22Rv1 (cell line): ENCODE measurements around the gene ADO.

Experiments used
- H3K27ac ChIP-seq: fragments of 450-650 bp; 2 replicates; pipeline ENCODE4 v1.5.1; 2017
- ZFX ChIP-seq: fragments of 450-650 bp; IDR thresholded peaks from 2 replicates; pipeline ENCODE4 v1.6.1; 2017; ENCODE audit warnings: antibody characterized with exemption, borderline replicate concordance
- TF ChIP-seq, protein P1 (sequence below): fragments of 450-650 bp; IDR thresholded peaks from 2 replicates; pipeline ENCODE4 v1.5.1; 2017; ENCODE audit warnings: mild to moderate bottlenecking

The ADO gene

DNA sequence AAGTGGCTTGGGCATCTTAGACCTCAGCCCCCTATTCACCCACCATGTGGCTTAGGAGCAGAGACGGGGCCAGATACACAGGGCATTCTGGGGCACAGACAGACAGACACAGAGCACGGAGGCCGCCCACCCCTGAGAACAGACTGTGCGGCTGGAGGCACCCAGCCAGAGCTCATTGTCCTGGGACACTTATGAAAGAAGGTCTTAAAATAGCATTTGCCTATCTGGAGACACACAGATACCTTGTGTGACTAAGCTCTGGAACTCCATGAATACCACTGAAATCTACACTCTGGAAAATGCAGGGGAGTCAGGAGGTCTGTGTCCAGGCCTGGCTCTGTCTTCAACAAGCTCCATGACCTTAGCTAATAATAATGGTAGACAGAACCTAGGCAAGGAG lies 41.4 kb upstream of the ADO start:
- no peak overlapping the region for H3K27ac ChIP-seq
- TF ChIP-seq ZFX: no peak
- TF ChIP-seq, protein P1, sequence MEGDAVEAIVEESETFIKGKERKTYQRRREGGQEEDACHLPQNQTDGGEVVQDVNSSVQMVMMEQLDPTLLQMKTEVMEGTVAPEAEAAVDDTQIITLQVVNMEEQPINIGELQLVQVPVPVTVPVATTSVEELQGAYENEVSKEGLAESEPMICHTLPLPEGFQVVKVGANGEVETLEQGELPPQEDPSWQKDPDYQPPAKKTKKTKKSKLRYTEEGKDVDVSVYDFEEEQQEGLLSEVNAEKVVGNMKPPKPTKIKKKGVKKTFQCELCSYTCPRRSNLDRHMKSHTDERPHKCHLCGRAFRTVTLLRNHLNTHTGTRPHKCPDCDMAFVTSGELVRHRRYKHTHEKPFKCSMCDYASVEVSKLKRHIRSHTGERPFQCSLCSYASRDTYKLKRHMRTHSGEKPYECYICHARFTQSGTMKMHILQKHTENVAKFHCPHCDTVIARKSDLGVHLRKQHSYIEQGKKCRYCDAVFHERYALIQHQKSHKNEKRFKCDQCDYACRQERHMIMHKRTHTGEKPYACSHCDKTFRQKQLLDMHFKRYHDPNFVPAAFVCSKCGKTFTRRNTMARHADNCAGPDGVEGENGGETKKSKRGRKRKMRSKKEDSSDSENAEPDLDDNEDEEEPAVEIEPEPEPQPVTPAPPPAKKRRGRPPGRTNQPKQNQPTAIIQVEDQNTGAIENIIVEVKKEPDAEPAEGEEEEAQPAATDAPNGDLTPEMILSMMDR: no peak

DNA sequence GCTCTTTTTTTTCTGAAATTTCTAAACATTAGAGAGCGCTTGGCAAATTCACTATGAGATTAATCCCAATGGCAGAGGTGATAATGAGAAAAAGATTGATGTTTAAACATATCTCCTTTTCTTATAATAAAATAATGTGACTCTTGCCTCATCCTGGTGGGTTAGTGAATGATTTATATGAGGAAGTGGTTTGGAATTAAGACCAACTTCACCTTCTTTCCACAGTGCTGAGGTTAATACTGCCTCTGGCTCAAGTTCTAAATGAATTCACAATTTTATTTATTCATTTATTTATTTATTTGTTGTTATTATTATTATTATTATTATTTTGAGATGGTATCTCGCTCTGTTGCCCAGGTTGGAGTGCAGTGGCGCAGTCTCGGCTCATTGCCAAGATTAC lies 40.5 kb upstream of the ADO start:
- H3K27ac ChIP-seq: no peak overlapping the region
- TF ChIP-seq, protein P1: no peak
- no peak for TF ChIP-seq ZFX

DNA sequence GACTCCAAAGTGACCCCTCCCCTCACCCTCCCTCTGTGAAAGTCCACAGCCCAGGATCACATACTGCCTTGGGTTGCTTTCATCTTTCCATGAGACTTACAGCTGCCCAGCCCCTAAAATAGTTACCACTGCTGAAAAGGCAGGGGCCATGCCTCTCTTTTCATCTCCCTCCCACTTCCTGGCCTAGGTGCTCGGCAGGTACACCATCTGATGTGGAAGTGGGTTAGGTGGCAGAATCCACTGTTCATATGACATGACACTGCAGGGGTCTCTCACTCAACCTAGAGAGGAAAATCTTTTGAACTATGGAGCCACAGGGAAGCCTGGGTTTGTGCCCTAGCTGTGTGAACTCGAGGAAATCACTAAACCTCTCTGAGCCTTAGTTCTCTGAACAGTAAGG lies 38.8 kb upstream of the ADO start:
- TF ChIP-seq ZFX: no peak
- TF ChIP-seq, protein P1: no peak
- no peak overlapping the region for H3K27ac ChIP-seq

DNA sequence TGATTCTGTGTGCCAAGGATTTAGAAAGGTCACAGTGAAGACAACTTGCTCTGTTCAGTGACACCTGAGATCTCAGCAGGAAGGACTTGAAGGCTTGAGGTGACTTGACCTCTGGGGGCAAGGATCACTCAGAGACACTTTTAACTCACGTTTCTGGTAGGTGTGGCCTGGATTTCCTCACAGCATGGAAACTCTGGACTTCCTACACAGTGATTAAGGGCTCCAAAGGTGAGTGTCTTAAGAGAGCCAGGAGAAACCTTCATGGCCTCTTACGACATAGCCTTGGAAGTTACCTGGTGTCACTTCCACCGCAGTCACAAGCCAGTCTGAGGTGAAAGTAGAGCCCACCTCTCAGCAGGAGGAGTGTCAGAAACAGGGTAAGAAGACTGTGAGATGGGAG lies 38.1 kb upstream of the ADO start:
- TF ChIP-seq, protein P1: no peak
- TF ChIP-seq ZFX: no peak
- no peak overlapping the region for H3K27ac ChIP-seq

DNA sequence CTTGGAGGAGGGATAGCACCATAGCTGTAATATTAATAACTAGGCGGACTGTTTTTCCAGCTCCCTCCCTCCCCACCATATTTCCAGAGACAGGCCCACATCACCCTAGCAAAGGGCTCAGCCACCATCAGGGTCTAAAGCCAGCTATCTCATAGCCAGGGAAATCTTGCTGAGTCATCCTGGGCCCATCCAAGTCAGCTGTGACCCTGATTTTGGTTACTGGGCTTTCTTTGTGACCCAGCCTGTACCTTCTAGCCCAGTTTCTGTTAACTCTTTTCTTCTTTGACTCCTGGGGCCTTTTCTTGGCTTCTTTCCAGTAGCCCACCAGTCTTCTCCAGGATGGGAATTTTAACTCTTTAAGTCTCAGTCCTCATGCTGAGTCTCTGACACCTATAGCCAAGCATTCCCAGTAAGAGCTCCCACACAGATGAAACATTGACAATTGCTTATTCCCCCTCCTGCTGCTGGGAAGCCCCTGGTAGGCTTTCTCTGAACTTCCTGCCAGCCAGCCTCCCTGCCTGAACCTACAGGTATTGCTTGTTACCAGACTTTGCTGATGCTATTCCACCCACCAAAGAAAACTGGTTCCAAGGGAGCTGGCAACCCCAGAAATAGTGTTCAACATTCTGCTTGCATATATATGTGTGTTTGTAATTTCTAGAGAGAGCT lies 34.8 kb upstream of the ADO start:
- no peak overlapping the region for H3K27ac ChIP-seq
- TF ChIP-seq, protein P1: no peak
- no peak for TF ChIP-seq ZFX

DNA sequence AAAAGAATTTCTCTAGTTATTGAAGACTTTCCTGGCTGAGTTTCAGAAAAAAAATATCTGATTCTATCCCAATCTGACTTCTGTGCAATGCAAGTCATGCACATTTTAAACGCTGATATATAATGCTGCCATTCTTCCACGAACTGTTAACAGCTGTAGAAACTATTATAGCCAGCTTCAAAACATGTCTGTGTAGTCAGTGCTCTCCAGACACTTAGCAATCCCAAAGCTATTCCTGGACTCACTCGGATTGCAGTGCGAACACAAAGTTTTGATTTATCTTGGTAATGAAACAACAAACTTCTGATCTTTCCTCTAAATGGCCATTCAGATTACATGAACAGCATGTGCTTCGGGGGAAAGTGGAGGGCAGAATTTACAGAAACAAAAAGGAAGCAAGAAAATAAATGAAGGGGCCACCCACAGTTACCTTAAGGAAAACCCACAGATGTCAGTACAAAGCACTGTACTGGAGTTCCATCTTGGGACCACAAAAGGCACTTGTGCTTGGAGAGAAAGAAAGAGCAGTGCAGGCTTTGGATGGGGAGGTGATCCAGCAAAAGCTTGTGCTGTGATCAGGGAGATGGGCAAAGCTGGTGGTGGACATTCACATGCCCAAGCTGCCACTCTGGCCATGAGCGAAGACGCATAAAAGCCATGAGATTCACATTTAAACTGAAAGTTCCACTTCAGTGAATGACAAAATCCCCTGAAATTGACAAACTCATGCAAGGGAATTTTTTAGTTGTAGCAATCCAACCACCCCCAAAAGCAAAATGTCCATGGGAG lies 32.1 kb upstream of the ADO start:
- no peak overlapping the region for H3K27ac ChIP-seq
- TF ChIP-seq, protein P1: no peak
- no peak for TF ChIP-seq ZFX

DNA sequence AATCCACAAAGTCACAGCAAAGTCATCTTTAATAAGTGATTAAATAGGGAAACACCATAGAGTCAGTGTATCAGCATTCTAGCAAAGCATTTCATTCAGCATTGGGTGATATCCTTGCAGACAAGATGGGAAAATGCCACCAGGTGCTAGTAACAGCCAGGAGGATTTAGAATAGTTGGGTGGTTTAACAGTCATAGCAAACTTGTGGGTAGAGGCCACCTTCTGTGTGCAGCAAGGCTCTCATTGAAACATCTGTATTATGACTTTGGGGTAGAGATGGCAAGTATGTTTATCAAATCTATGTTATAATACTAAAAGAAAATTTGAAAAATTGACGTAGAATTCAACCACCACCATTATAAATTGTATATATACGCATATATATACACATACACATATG lies 26.4 kb upstream of the ADO start:
- H3K27ac ChIP-seq: no peak overlapping the region

More for the DNA sequence above, 26.4 kb upstream of the ADO start:
- TF ChIP-seq, protein P1: no peak
- no peak for TF ChIP-seq ZFX
